ENCODE results near the gene MNX1.

Gene MNX1

DNA sequence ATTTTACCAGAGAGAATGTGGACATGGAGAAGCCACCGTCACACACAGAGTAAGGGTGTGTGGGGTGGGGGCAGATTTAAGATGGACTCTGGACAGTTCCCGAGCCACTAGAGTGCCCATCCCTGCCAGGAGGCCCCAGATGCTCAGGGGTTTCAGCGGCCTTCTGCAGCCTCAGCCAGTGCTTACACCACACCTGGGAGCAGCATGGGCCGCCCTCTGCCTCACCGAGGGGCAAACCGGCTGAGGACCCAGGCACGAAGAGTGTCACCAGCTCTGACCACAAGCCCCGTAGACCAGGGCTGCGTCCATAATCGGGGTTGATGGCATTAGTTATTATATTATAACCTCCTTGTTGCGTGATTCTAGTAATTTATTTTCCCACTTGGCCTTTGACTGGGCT is 6.7 kb upstream of the MNX1 start:
- H3K27ac ChIP-seq: no peak overlapping the region
- no peak for DNase-seq (ENCODE audit: low read depth, low spot score)

DNA sequence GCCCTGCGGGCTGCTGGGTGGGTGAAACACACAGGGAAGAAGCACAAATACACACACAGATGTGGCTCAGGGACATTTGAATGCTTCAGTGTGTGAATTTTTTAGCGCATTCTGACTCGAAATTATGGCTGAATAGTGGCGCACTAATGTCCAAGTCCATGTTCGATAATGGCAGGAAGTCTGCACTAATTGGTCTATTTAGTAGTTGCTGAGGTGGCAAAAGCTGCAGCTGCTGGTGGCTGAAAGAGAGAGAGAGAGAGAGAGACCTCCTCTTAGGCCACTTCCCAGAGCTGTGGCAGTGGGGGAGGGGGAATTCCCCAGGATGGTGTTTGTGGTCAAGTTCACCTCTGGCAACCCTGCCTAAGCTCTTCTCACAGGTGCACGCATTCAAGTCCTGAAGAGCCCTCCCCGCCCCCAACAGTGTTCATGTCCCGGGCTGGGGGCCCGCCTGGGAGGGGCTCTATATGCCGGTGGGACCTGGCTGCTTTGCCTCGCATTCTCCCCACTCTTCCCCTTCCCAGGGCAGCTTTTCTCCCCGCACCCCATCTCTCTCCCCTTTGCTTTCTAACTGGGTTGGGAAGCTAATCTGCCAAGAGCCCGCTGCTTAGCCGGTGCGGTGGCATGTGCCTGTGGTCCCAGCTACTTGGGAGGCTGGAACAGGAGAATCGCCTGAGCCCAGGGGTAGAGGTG is 6.0 kb upstream of the MNX1 start:
- no peak for DNase-seq (ENCODE audit: low read depth, low spot score)

DNA sequence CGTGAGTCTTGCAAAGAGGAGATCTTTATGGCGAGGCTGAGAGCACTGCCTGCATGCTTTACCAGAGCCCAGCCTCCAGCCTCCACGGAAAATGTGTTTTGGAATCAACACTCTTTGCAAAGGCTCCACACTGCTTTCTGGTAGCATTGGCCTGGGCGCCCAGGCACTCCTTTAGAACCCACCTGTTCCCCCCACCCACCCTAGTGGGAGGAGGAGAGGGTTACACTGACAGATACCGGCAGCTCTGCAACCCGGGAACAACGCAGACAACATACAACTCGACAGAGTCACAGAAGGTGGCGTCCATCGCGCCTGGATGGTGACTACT is 5.5 kb upstream of the MNX1 start:
- no peak for DNase-seq (ENCODE audit: low read depth, low spot score)
- H3K27ac ChIP-seq: no peak overlapping the region

More for the DNA sequence above, 6.0 kb upstream of the MNX1 start:
- no peak overlapping the region for H3K27ac ChIP-seq

DNA sequence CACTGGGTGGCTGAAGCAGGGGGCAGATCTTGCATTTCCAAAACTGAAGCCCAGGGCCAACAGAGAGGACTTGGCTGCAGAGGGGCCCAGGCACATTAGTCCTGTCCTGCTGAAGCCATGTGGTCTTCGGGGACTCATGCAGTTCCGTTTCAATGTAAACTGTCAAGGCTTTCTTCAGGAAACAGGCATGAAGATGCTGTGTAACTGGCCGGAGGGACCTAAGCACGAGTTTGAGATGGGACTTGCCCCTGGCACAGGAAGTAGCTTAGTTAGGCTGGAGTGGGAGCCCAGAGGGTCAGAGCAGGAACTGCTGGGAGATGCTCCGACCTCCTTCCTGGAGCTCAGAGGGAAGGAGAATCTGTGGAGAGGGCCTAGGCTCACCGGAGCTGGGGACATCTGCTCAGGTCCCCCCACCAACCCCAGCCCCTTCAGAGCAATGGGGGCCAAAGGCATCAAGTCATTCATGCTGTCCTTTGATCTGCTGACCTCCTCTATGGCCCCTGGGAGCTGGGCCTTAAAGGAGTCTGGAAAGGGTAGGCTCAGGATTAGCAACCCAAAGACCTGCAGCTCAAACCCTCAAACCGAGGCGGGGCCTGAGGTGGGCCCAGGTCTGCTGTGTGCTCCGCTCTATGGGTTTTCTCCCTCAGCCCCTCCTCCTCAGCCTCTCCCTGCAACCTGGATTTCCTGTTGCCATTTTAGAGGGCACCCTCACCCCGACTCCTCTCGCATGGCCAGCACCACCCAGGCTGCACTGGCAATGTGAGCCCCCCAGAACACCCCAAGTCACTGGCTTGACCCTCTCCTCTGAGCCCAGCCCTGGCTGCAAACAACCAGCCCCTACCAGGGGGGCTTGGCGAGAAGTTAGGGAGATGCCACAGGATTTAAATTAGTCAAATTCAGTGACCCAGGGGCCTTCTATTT is 4.4 kb upstream of the MNX1 start:
- no peak overlapping the region for H3K27ac ChIP-seq
- no peak for DNase-seq (ENCODE audit: low read depth, low spot score)

DNA sequence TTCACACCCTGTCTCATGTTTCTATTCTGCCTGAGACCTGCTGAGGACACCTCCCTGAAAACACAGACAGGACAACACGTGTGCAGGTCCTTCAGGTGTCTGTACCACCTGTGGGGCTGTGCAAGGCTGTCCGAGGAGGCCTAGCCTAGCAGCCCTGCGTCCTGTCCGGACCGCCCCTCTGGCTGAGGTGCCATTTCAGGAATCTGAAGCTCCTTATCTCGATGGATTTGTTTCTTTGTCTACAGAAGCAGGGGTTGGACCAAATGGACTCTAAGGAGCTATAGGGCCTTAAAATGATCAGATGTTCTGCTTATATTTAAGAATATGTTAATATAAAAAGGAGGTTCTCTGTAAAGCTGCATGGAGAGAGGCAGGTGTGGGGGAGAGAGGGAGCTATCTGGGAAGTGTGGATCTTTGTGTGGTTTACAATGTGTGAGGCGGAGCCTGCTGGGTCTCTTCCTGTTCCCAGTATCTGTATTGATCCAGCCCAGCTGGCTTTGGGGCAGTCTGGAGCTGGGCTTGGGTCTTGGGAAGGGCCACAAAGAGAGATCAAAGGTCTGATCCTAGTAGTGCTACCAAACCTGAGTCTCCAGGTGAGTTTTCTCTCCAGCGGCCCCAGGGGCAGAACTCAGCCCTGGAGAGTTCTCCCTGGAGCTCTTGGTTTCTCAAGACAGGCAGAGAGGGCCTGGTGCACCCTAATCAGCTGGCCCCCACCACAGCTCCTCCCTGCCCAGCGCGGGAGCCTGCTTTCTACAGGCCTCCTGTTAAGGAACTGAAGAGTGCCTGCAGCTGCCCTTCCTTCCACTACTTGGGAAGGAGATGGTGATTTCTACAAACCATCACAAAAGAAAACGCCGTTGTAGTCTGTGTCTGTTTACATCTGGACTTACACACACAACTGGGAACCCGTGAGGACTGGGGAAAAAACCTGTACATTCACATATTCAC is 3.4 kb upstream of the MNX1 start:
- H3K27ac ChIP-seq: no peak overlapping the region

DNA sequence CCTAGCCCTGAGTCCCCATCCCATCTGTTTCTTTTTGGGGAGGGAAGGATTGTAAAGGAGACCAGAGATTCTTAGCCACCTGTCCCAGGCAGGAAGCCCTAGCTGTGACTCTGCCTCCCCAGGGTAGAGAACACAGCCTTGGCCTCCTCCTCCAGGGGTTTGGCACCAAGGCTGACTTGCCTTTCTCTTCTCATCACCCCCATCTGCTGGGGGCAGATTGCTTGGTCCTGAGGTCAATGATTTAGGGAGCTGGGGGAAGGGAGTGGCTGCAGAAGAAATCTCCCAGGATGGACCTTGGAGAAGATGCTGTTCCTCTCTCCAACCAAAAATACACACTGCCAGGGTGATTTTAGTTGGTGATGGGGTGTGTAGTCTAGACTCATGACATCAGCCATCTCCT is 2.6 kb upstream of the MNX1 start:
- no peak for DNase-seq (ENCODE audit: low read depth, low spot score)
- H3K27ac ChIP-seq: no peak overlapping the region

More for the DNA sequence above, 3.4 kb upstream of the MNX1 start:
- no peak for DNase-seq (ENCODE audit: low read depth, low spot score)

DNA sequence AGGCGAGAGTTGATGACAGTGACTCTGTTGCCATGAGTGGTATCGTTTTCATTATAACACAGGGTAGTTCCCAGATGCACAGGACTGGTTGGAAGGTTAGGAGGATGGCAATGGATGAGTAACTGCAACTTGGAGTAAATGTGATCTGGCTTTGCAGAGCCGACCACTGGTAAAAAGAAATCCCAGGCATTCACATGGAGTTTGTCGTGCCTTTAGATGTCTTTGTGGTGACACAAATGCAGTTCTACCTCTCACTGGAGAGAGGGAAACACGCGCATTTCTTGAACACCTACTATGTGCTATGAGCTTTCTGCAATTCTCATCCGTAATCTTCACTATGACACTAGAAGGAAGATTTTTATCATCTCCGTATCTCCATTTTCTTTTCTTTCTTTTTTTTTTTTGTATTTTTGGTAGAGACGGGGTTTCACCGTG is 1.7 kb upstream of the MNX1 start:
- DNase-seq (ENCODE audit: low read depth, low spot score): no peak

DNA sequence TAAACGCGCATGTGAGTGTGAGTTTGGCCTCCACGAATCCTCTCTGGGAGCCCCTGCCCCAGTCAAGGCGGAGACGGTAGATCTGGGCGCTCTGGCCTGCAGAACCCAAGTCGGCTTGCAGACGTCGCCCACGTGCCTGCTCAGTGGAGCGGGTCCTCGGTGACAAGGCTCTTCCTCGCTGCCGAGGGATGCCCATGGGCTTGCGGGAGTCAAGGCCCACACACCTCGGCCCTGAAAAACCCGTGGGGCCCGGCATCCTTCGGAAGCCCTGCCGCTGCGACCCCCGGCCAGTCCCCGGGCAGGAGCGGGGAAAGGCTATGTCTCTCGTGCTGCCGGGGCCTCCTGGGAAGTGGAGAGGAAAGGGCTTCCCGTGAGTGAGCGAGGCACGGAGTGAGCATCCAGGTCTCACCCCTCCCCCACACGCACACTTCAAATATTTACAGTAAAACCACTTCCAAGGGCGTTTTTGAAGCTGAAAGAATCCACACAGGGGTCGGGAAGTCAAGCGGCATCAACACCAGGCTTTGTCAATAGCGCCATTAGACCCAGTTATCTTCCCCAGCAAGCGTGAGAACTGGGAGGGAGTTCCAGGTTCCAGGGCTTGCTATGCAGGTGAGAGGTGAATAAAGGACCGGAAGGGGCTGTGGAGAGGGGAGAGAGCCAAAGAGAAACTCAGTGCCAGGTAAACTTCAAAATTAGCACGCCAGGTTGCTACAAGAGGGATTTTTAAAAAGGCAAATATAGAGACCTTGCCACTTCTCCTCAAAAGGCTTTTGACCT is 1.1 kb upstream of the MNX1 start:
- no peak for DNase-seq (ENCODE audit: low read depth, low spot score)
- H3K27ac ChIP-seq: no peak overlapping the region

More for the DNA sequence above, 1.7 kb upstream of the MNX1 start:
- H3K27ac ChIP-seq: no peak overlapping the region

DNA sequence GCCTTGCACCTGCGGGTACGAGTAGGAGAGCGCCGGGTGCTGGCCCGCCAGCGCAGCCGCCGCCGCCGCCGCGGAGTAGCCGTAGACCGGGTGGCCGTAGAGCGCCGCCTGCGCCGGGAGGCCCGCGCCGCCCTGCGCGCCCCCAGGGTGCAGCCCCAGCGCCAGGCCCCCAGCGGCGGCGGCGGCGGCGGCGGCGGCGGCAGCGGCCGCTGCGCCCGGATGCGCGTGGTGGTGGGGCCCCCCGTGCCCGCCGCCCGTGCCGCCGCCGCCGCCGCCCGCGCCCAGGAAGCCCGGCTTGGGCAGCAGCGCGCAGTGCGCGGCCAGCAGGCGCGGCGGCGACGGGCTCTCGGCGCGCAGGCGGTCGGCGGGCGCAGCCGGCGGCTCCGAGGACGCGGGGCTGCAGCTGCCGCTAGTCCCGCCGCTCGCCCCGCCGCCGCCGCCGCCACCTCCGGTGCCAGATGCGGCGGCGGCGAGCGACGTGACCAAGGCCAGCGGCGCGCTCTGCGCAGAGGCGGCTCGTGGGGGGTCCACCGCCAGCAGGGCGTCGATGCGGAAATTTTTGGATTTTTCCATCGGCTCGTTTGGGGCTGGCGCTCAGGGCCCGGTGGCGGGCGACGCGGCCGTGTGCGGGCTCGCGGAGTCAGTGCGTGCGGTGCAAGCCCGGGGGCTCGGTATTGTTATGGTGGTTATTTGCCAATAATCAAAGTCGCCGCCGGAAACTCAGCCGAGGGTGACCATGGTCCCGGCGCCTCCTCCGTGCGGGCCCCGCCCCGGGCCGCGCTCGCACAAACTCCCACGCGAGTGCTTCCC is 480 bp downstream of the MNX1 start:
- H3K27ac ChIP-seq: no peak overlapping the region
- DNase-seq (ENCODE audit: low read depth, low spot score): no peak

DNA sequence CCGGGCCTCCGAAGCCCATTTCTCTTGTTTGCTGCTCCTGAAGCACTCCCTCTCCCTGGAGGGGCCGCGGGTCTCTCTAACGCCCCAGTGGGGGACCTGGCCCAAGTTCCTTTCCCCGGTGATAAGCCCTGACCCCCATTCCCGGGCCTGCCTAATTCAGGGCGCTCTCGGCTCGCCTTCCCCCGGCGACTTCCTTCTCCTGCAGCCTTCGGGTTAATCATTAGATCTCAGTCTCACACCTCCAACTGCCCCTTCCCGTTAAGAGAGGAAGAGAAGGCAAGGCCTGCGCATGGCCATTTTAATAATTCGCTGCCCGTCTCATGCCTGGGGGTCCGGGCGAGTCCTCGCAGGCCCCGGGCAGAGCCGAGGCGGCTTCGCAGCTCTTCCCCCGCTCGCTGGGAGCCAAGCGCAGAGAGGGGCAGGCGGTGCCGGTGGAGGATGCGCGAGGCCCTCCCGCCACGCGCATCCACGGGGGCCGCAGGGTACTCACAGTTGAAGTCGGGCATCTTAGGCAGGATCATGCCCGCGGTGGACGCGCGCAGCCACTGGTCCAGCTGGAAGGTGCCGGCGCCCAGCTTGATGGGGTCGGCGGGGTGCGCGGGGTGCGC is 1.2 kb downstream of the MNX1 start:
- no peak overlapping the region for H3K27ac ChIP-seq
- no peak for DNase-seq (ENCODE audit: low read depth, low spot score)

DNA sequence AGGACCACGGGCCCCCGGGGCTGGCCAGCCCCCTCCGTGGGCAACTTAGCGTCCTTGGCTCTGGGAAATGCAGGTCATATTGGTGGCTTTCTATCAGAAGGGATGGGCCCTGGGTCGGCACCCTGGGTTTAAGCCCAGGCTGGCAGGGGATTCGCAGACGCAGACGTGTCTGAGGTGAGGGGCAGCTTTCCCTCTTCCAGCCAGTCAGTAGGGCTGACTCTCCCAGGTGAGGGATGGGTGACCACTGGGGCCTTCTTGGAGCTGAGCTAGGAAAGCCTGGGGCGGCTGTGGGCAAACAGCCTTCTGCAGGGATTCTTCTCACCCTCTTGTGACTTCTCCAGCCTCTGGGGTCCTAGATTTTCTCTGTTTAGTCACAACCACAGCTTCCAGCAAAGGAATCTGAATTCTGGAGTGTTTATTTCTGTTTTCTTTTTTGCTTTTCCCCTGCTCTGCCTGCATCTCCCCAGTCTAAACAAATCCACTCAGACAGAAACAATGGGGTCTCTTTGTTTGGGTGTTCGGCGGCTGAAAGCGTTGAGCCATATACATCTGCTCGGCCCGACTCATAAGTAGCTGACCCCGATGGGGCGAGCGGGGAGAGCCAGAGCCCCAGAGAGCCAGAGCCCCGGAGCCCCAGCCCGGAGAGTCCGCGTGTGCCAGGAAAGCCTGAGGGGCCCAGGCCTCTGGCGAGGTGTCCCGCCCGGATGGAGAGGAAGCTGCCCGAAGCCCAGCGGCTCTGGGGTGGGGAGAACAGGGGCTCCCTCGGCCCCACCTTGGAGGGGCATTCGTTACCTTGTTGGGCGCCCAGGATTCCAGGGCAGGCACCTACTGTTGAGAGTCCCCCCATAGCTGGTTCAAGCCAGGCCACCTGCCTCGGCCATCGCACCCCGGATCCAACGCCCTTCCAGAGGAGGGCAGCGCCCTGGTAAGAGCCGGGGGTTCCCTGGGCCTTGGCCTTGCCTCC is 2.0 kb downstream of the MNX1 start:
- H3K27ac ChIP-seq: no peak overlapping the region
- no peak for DNase-seq (ENCODE audit: low read depth, low spot score)

DNA sequence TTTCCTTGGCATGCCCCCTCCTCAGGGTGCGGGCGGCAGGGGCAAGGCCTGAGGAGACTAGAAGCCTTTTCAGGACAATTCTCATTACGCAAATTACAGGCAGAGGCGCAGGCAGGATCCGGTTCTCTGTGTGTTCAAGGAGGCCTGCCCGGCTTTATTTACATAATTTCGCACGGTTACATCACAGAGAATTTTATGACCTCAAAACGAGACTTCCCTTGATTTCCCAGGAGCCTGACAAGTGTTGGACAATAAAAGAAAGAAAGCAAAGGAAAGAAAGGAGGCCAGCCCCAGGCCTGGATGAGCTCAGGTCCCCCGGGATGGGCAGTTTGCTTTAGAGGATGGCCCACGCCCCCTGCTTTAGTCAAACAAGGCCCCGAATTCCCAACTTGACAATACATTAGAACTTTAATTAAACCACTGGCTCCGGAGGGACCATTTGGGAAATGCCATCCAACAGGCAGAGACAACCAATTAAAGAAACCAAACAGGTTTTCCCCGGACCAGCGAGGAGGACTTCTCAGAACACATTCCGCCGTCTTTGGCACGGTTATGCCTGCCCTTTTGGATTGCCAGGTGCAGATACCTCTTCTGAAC is 2.9 kb downstream of the MNX1 start:
- no peak overlapping the region for H3K27ac ChIP-seq
- DNase-seq (ENCODE audit: low read depth, low spot score): no peak

DNA sequence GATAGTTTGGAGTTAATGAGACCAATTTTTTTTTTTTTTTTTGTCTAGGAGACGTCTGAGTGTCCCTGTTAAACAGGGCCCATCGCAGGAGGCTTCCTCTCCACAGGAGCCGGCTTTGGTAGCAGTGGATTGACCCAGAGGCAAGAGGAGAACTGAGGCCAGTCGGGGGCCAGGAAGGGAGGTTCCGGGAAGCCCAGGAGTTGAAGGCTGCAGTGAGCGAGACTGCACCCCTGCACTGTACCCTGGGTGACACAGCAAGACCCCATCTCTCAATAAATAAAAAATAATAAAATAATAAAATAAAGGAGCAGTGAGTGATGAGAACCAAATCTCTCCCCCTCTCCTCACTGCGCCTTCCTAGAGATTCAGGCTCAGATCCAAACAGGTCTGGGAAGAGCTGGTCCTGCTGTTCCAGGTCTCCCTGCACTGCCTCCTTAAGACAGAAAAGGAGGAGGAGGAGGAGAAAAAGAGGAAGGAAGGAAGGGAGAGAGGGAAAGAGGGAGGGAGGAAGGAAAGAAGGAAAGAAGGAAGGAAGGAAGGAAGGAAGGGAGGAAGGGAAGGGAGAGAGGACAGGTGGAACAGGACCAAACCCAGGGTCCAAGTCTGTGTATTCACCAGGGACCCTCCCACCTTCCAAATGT is 3.5 kb downstream of the MNX1 start:
- DNase-seq (ENCODE audit: low read depth, low spot score): no peak

DNA sequence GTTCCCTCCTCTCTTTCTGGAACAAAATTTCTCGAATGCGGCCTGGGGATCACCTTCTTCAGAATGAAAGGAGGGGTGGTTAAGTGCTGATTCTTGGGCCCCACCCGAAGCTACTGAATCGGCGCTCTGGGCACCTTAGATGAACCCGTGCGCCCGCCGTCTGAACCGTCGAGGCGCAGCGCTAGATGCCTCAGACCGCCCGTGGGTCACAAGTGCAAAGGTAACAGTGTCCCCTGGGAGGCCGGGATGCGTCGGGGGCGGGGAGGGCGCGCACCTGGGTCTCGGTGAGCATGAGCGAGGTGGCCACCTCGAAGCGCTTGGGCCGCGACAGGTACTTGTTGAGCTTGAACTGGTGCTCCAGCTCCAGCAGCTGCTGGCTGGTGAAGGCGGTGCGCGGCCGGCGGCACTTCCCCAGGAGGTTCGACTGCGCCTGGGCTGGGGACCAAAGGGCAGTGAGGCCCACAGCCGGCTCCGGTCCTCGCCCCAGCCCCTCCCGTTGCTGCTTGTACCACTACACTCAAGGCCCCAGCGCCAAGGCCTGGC is 4.2 kb downstream of the MNX1 start:
- no peak overlapping the region for H3K27ac ChIP-seq
- no peak for DNase-seq (ENCODE audit: low read depth, low spot score)

More for the DNA sequence above, 3.5 kb downstream of the MNX1 start:
- H3K27ac ChIP-seq: no peak overlapping the region

DNA sequence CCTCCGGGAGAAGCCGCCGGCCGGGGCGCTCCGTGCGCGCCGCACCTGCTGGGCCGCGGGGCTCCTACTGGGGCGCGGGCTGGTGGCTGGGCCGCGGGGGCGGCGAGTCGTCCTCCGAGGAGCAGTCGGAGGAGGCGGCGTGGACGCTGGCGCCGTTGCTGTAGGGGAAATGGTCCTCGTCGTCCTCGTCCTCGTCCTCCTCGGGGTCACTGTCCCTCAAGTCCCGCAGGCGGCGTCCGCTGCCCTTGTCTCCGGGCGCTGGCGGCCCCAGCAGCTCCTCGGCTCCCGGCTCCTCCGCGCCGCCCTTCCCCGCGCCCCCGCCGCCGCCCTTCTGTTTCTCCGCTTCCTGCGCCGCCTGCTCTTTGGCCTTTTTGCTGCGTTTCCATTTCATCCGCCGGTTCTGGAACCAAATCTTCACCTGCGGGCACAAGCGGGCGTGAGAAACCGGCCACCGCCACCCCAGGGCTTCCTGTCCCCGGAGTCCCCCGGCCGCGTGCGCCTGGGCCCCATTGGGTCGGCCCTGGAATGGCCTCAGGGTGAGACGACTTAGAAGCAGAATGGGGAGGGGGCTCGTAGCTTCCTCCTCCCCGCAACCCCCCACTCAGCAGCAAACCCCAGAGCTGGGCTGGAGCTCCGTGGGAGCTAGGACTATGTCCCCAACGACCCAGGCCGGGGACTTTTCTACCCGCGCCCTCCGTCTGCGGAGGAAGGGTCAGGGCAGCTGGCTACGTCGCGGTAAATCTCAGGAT is 4.8 kb downstream of the MNX1 start:
- H3K27ac ChIP-seq: no peak overlapping the region
- no peak for DNase-seq (ENCODE audit: low read depth, low spot score)

Measured in epithelial cell of prostate (primary cell).